Neural cell (in vitro differentiated cells): Measurements from ENCODE around the gene CAPN6. TPM values are rescaled to one million over a fixed set of nuclear protein-coding genes. Genes with fewer than 3 reads are reported as not detected.

Source experiments
- polyA plus RNA-seq: library from polyadenylated mRNA; depleted of rRNA; stranded (reverse); fragments of >200 nt; gene quantifications from 2 replicates; pipeline ENCODE4 v1.2.3, GENCODE V29; 2014

CAPN6 gene
- polyA plus RNA-seq, 1 donor from 2014 or later = 0.46 TPM

Other genes with a start within 250 kb of the CAPN6 start
- gene PAK3, start 174.3 kb downstream of the CAPN6 start, polyA plus RNA-seq = 91.2 and 92.4 TPM in 2 replicates
- gene DCX, start 141.7 kb upstream of the CAPN6 start, polyA plus RNA-seq = 180 and 206 TPM in 2 replicates
- gene SERTM2, start 241.2 kb upstream of the CAPN6 start, polyA plus RNA-seq = not detected in 2 replicates